Loucy (cell line): Measurements from ENCODE around the gene MAPK1.

Experiments used
- H2AFZ ChIP-seq: fragments of 200-600 bp; sonication (generic); 2 replicates; pipeline ENCODE4 v1.6.0; 2016; ENCODE audit warnings: antibody characterized with exemption, mild to moderate bottlenecking, low read length, moderate library complexity
- H3F3A ChIP-seq: fragments of 200-600 bp; 2 replicates; pipeline ENCODE4 v1.6.0; 2016; ENCODE audit warnings: antibody characterized with exemption, low read depth, mild to moderate bottlenecking
- H3K27me3 ChIP-seq: fragments of 200-600 bp; sonication (generic); 2 replicates; pipeline ENCODE4 v1.6.1; 2014; ENCODE audit warnings: low read length, mild to moderate bottlenecking; ENCODE audit not compliant: insufficient read depth, poor library complexity, severe bottlenecking
- H3K36me3 ChIP-seq: fragments of 200-600 bp; sonication (generic); 2 replicates; pipeline ENCODE4 v1.6.1; 2016; ENCODE audit warnings: low read length; ENCODE audit not compliant: insufficient read depth
- H3K4me1 ChIP-seq: fragments of 200-600 bp; sonication (generic); 2 replicates; pipeline ENCODE4 v1.5.1; 2014; ENCODE audit warnings: low read length, mild to moderate bottlenecking; ENCODE audit not compliant: insufficient read depth, poor library complexity, severe bottlenecking
- H3K4me2 ChIP-seq: fragments of 200-600 bp; sonication (generic); 2 replicates; pipeline ENCODE4 v1.6.0; 2014; ENCODE audit warnings: antibody characterized with exemption, low read length, low read depth, mild to moderate bottlenecking; ENCODE audit not compliant: poor library complexity, severe bottlenecking
- H3K4me3 ChIP-seq: fragments of 200-600 bp; sonication (generic); 2 replicates; pipeline ENCODE4 v1.5.1; 2014; ENCODE audit warnings: low read length, mild to moderate bottlenecking, mixed read lengths; ENCODE audit not compliant: poor library complexity, severe bottlenecking
- H3K79me2 ChIP-seq: fragments of 200-600 bp; sonication (generic); 2 replicates; pipeline ENCODE4 v1.6.1; 2014; ENCODE audit warnings: low read length; ENCODE audit not compliant: insufficient read depth
- H3K9ac ChIP-seq: fragments of 200-600 bp; sonication (generic); 2 replicates; pipeline ENCODE4 v1.6.0; 2014; ENCODE audit warnings: mild to moderate bottlenecking, low read depth, low read length, moderate library complexity; ENCODE audit not compliant: poor library complexity, severe bottlenecking
- H3K9me2 ChIP-seq: fragments of 200-600 bp; sonication (generic); replicated peaks from 2 replicates; pipeline ENCODE4 v1.6.1; 2016; ENCODE audit warnings: low read depth, low read length, mixed read lengths
- H3K9me3 ChIP-seq: fragments of 200-600 bp; sonication (generic); 2 replicates; pipeline ENCODE4 v1.6.1; 2014; ENCODE audit warnings: mild to moderate bottlenecking, antibody characterized with exemption, low read length, low read depth; ENCODE audit not compliant: insufficient read depth
- H4K20me1 ChIP-seq: fragments of 200-600 bp; sonication (generic); 2 replicates; pipeline ENCODE4 v1.6.0; 2014; ENCODE audit warnings: antibody characterized with exemption, low read length, mild to moderate bottlenecking; ENCODE audit not compliant: insufficient read depth, poor library complexity, severe bottlenecking
- EZH2phosphoT487 ChIP-seq: fragments of 200-600 bp; IDR thresholded peaks from 2 replicates; pipeline ENCODE4 v1.6.1; 2018; ENCODE audit warnings: antibody characterized with exemption, mild to moderate bottlenecking, moderate library complexity, borderline replicate concordance
- TF ChIP-seq, protein P1 (sequence below): fragments of 200-600 bp; sonication (generic); conservative IDR thresholded peaks from 2 replicates; pipeline ENCODE4 v1.5.1; 2014; ENCODE audit warnings: mild to moderate bottlenecking, antibody characterized with exemption, low read length

Gene MAPK1

DNA sequence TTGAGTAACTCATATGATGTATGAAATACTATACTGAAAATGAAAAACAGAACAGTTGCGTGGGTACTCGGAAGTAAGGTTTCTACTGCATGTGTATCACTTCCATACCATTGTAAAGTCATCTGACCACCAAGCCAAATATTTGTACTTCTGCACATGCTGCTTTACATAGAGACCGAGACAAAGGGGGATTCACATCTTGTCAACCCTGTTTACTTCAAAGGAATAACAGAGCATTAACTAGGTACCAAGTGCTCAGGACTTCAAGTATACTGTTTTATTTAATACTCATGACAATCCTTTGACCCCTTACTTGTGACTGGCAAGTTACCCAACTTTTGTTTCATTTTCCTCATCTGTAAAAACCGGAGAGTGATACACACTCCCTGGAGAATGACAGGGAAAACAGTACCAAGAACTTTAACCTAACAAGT, 9.9 kb downstream of the MAPK1 start:
- H3K9ac ChIP-seq: no peak overlapping the region
- no peaks in the 10 kb centered on the region for H3K36me3 ChIP-seq
- peaks cover 92% of the 10 kb centered on the region for H4K20me1 ChIP-seq
- peak overlapping the region; percentile 39 for H3K4me3 ChIP-seq
- no peak for TF ChIP-seq EZH2phosphoT487
- TF ChIP-seq, protein P1, sequence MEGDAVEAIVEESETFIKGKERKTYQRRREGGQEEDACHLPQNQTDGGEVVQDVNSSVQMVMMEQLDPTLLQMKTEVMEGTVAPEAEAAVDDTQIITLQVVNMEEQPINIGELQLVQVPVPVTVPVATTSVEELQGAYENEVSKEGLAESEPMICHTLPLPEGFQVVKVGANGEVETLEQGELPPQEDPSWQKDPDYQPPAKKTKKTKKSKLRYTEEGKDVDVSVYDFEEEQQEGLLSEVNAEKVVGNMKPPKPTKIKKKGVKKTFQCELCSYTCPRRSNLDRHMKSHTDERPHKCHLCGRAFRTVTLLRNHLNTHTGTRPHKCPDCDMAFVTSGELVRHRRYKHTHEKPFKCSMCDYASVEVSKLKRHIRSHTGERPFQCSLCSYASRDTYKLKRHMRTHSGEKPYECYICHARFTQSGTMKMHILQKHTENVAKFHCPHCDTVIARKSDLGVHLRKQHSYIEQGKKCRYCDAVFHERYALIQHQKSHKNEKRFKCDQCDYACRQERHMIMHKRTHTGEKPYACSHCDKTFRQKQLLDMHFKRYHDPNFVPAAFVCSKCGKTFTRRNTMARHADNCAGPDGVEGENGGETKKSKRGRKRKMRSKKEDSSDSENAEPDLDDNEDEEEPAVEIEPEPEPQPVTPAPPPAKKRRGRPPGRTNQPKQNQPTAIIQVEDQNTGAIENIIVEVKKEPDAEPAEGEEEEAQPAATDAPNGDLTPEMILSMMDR: no peak
- H3K9me3 ChIP-seq: no peaks in the 10 kb centered on the region
- H3K79me2 ChIP-seq: peaks cover 100% of the 10 kb centered on the region
- no peaks in the 10 kb centered on the region for H3F3A ChIP-seq
- no peaks in the 10 kb centered on the region for H3K27me3 ChIP-seq
- peak overlapping the region; percentile 84 for H3K4me2 ChIP-seq
- no peak overlapping the region for H2AFZ ChIP-seq
- peaks cover 48% of the 10 kb centered on the region for H3K4me1 ChIP-seq
- no peaks in the 10 kb centered on the region for H3K9me2 ChIP-seq

DNA sequence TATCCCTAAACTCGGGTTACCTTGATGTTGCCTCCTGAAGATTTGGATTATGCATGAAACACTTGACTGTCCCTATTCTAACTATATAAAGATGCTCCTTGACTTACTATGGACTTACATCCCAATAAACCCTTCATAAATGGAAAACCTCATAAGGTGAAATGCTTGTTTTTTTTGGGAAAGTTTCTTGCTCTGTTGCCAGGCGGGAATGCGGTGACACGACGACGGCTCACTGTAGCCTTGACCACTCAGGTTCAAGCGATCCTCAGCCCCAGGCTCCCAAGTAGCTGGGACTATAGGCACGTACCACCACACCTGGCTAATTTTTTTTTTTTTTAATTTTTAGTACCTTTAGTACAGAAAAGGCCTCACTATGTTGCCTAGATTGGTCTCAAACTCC, 10.6 kb downstream of the MAPK1 start:
- no peak for TF ChIP-seq EZH2phosphoT487
- TF ChIP-seq, protein P1: no peak
- no peaks in the 10 kb centered on the region for H3K27me3 ChIP-seq
- no peaks in the 10 kb centered on the region for H3F3A ChIP-seq
- no peaks in the 10 kb centered on the region for H3K36me3 ChIP-seq
- H3K4me2 ChIP-seq: no peak overlapping the region
- H3K4me3 ChIP-seq: no peak overlapping the region
- no peak overlapping the region for H3K9ac ChIP-seq
- H2AFZ ChIP-seq: no peak overlapping the region
- peaks cover 100% of the 10 kb centered on the region for H3K79me2 ChIP-seq
- H3K4me1 ChIP-seq: peaks cover 42% of the 10 kb centered on the region
- no peaks in the 10 kb centered on the region for H3K9me2 ChIP-seq
- peaks cover 89% of the 10 kb centered on the region for H4K20me1 ChIP-seq
- H3K9me3 ChIP-seq: no peaks in the 10 kb centered on the region

DNA sequence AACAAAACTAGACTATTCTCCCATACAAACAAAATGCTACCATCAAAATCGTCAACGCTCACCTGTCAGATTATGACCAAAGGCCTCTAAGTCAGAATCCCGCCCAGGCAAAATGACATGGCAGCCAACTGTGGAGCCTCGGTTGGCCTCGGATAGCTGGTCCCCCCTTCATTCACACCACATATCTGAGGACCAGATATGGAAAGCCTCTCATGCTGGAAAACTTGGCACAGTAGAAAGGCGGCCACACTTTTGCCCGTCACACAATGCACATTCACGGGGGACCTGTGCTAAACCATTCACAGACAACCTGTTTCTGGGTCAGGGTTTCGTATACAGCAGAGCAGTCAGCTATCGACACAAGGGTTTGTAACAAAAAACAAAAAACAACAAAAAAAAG, 11.2 kb downstream of the MAPK1 start:
- peaks cover 86% of the 10 kb centered on the region for H4K20me1 ChIP-seq
- no peak overlapping the region for H2AFZ ChIP-seq
- no peaks in the 10 kb centered on the region for H3K36me3 ChIP-seq
- H3K9me2 ChIP-seq: no peaks in the 10 kb centered on the region
- H3K4me1 ChIP-seq: peaks cover 36% of the 10 kb centered on the region
- TF ChIP-seq, protein P1: no peak
- TF ChIP-seq EZH2phosphoT487: no peak
- peaks cover 100% of the 10 kb centered on the region for H3K79me2 ChIP-seq
- H3K27me3 ChIP-seq: no peaks in the 10 kb centered on the region
- no peak overlapping the region for H3K4me2 ChIP-seq
- H3F3A ChIP-seq: no peaks in the 10 kb centered on the region
- no peak overlapping the region for H3K4me3 ChIP-seq
- H3K9ac ChIP-seq: no peak overlapping the region
- H3K9me3 ChIP-seq: no peaks in the 10 kb centered on the region
